Large intestine (tissue), 12 donors: ENCODE data around the gene ACOX3. TPM values are rescaled to one million over a fixed set of nuclear protein-coding genes. Genes with fewer than 3 reads are reported as not detected.
"Not testable (repeated sequence)": the region's sequence is repeated elsewhere in the genome, so short reads cannot be mapped to it uniquely, and the experiment has no call there.

Source experiments
- DNase-seq, 2 donors: peaks; one replicate each; pipeline versions ENCODE4 v3.0.0 to v3.0.0-alpha.2; 2013
- H3K27ac ChIP-seq: one replicate; pipeline ENCODE4 v1.5.1; 2013; ENCODE audit warnings: low read length
- H3K27me3 ChIP-seq: 2 replicates; pipeline ENCODE4 v1.6.1; 2013; ENCODE audit warnings: low read length; ENCODE audit not compliant: control insufficient read depth, insufficient read depth
- H3K36me3 ChIP-seq: 2 replicates; pipeline ENCODE4 v1.6.1; 2013; ENCODE audit warnings: low read length; ENCODE audit not compliant: control insufficient read depth, insufficient read depth
- H3K4me1 ChIP-seq: one replicate; pipeline ENCODE4 v1.6.1; 2013; ENCODE audit warnings: low read length; ENCODE audit not compliant: control insufficient read depth, insufficient read depth
- H3K4me3 ChIP-seq: one replicate; pipeline ENCODE4 v1.5.1; 2013; ENCODE audit warnings: low read length
- H3K9me3 ChIP-seq: one replicate; pipeline ENCODE4 v1.6.1; 2013; ENCODE audit warnings: mild to moderate bottlenecking, low read depth, low read length, moderate library complexity; ENCODE audit not compliant: control insufficient read depth
- WGBS: methylation state at CpG from one replicate; pipeline ENCODE4 v1.1.5; 2013; ENCODE audit warnings: low lambda C conversion rate; ENCODE audit not compliant: insufficient coverage; 5-methylcytosine and 5-hydroxymethylcytosine counted together
- long read RNA-seq, 11 donors: transcript quantifications; one replicate each; lab custom pipeline, GENCODE V29; 2026
- polyA plus RNA-seq: library from polyadenylated mRNA; unstranded; fragments of 120-200 nt; gene quantifications from one replicate; pipeline ENCODE4 v1.2.1, GENCODE V29; 2013

ACOX3 gene
- polyA plus RNA-seq: 19.7 TPM
- long read RNA-seq, donor 1, partial matches to known transcripts: 0 of 1 reads
- long read RNA-seq, donor 1, other reads (novel, unspliced or antisense): 0 of 1 reads
- long read RNA-seq, donor 2, partial matches to known transcripts: 0 of 1 reads
- long read RNA-seq, donor 2, other reads (novel, unspliced or antisense): 0 of 1 reads
- long read RNA-seq, donor 3: 0 reads
- long read RNA-seq, donor 4: 0 reads
- long read RNA-seq, donor 5: 0 reads
- long read RNA-seq, donor 6, partial matches to known transcripts: 0 of 3 reads
- long read RNA-seq, donor 6, other reads (novel, unspliced or antisense): 0 of 3 reads
- long read RNA-seq, donor 7, partial matches to known transcripts: 0 of 1 reads
- long read RNA-seq, donor 7, other reads (novel, unspliced or antisense): 0 of 1 reads
- long read RNA-seq, donor 8, partial matches to known transcripts: 0 of 4 reads
- long read RNA-seq, donor 8, other reads (novel, unspliced or antisense): 0 of 4 reads
- long read RNA-seq, donor 9, partial matches to known transcripts: 0 of 1 reads
- long read RNA-seq, donor 9, other reads (novel, unspliced or antisense): 0 of 1 reads
- long read RNA-seq, donor 10, partial matches to known transcripts: 0 of 2 reads
- long read RNA-seq, donor 10, other reads (novel, unspliced or antisense): 0 of 2 reads
- long read RNA-seq, donor 11, partial matches to known transcripts: 0 of 1 reads
- long read RNA-seq, donor 11, other reads (novel, unspliced or antisense): 0 of 1 reads

GRCh38 chr4:8440492-8441311, at the start of gene ACOX3, which contains the start of gene TRMT44:
ACOX3 (minus strand) TSS chr4:8440723; CDS start chr4:8416521, 24,202 bp downstream.
TRMT44 (plus strand) TSS chr4:8440777; CDS start chr4:8440823, 46 bp downstream.
- peaks cover 30% of the 10 kb centered on the region for H3K4me1 ChIP-seq
- H3K27me3 ChIP-seq: no peaks in the 10 kb centered on the region
- H3K36me3 ChIP-seq: peaks cover 4% of the 10 kb centered on the region
- DNase-seq: peak; percentile 91 to 96
- peak within 1 kb of the TSS; percentile 56 for H3K4me3 ChIP-seq
- peak within 1 kb of the TSS; percentile 87 for H3K27ac ChIP-seq
- H3K9me3 ChIP-seq: no peaks in the 10 kb centered on the region
- no CpG with 5 or more reads among the region's 60 CpGs for WGBS

DNA sequence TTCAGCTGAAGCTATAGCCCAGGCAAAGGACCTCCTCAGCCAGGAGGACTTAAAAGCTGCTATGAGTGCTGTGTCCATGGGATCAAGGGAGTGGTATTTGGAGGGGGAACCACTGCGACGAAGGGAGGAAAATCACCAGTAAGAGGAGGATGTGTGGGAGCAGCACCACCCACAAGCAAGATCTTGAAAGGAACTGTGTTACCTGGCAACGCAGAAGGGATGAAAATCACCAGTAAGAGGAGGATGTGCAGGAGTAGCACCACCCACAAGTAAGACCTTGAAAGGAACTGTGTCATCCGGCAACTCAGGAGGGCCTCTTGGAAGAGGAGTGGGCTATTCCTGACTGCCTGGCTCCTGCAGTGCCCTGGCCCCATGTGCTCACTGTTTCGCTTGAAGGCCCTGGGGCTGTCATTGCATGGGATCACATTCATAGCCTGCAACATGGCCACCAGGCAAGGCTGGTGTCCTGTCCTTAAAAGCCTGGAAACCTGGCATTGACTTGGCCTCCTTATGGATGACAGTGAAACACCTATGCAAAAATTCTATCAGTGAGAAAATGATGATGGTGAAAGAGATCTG, 48.4 kb upstream of the ACOX3 start:
- no peak overlapping the region for H3K4me3 ChIP-seq
- H3K36me3 ChIP-seq: no peaks in the 10 kb centered on the region
- H3K9me3 ChIP-seq: no peaks in the 10 kb centered on the region
- DNase-seq: no peak
- H3K4me1 ChIP-seq: no peaks in the 10 kb centered on the region
- no peaks in the 10 kb centered on the region for H3K27me3 ChIP-seq
- H3K27ac ChIP-seq: no peak overlapping the region
- no CpG with 5 or more reads among the region's 5 CpGs for WGBS

- H3K4me3 ChIP-seq, H3K9me3 ChIP-seq, H3K27me3 ChIP-seq, H3K36me3 ChIP-seq, H3K27ac ChIP-seq, DNase-seq, H3K4me1 ChIP-seq: not testable (repeated sequence)
- 8% methylated on average over 2 of the region's 9 CpGs for WGBS
Measured at GRCh38 chr4:8486643-8487042, 46.1 kb upstream of the ACOX3 start.

GRCh38 chr4:8480221-8480620, 39.7 kb upstream of the ACOX3 start:
- Histone ChIP-seq H3K27ac (no peak overlapping the region), H3K36me3 (peaks cover 24% of the 10 kb centered on the region), H3K4me1 (no peaks in the 10 kb centered on the region), H3K9me3 (no peaks in the 10 kb centered on the region), H3K27me3 (no peaks in the 10 kb centered on the region), H3K4me3 (no peak overlapping the region)
- no CpG with 5 or more reads among the region's 11 CpGs for WGBS
- DNase-seq: no peak

- WGBS: 90% methylated on average over 4 of the region's 24 CpGs
- Histone ChIP-seq H3K4me3 (no peak overlapping the region), H3K9me3 (no peaks in the 10 kb centered on the region), H3K4me1 (no peaks in the 10 kb centered on the region), H3K27me3 (no peaks in the 10 kb centered on the region), H3K36me3 (peaks cover 24% of the 10 kb centered on the region), H3K27ac (no peak overlapping the region)
- DNase-seq: no peak
Measured at GRCh38 chr4:8478801-8479744, 38.5 kb upstream of the ACOX3 start.

DNA sequence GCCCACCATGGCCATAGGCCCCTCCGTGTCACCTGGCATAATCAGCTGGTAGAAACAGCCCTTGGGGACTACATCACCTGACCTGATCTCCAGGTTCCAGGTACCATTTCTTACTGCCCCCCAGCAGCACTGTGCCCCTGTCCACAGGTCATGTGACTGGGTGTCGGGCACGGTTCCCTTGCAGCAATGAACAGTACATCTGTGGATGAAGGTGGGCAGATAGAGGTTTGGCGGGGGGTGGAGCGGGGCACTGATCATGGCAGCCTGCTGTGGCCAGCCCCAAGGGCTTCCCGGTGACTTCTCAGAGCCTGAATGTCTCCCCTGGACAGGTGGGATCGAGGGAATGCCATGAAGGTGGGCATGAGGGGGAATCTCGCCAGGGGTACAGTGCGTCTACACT, 37.8 kb upstream of the ACOX3 start:
- no peak overlapping the region for H3K27ac ChIP-seq
- H3K27me3 ChIP-seq: no peaks in the 10 kb centered on the region
- no peaks in the 10 kb centered on the region for H3K4me1 ChIP-seq
- H3K4me3 ChIP-seq: no peak overlapping the region
- no CpG with 5 or more reads among the region's 9 CpGs for WGBS
- no peak for DNase-seq
- no peaks in the 10 kb centered on the region for H3K9me3 ChIP-seq
- peaks cover 24% of the 10 kb centered on the region for H3K36me3 ChIP-seq

DNA sequence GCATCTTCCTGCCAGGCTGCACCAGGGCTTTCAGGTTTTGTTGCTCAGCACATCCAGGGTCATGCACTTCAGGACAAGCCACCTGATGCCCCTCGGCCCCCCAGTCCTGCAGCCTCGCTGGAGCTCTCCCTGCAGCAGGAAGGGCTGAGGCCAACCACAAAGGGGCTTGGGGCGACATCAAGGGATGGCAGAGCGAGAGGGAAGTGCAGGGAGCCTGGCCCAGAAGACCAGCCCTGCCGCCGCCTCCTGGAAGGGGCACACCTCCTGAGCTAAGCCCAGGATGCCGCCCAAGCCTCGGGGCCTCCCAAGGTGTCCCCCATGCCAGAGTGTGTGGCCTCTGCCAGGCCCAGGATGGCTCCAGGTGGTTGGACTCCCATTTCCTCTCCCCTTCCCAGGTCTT, 37.2 kb upstream of the ACOX3 start:
- no peaks in the 10 kb centered on the region for H3K27me3 ChIP-seq
- H3K9me3 ChIP-seq: no peaks in the 10 kb centered on the region
- peaks cover 24% of the 10 kb centered on the region for H3K36me3 ChIP-seq
- peaks cover 3% of the 10 kb centered on the region for H3K4me1 ChIP-seq
- no peak overlapping the region for H3K4me3 ChIP-seq
- no peak for DNase-seq
- WGBS: no CpG with 5 or more reads among the region's 8 CpGs
- H3K27ac ChIP-seq: no peak overlapping the region

GRCh38 chr4:8477095-8477635, 36.6 kb upstream of the ACOX3 start:
- Histone ChIP-seq H3K27me3 (no peaks in the 10 kb centered on the region), H3K4me3 (no peak overlapping the region), H3K36me3 (peaks cover 24% of the 10 kb centered on the region), H3K9me3 (no peaks in the 10 kb centered on the region), H3K27ac (no peak overlapping the region), H3K4me1 (peaks cover 3% of the 10 kb centered on the region)
- no CpG with 5 or more reads among the region's 16 CpGs for WGBS
- no peak for DNase-seq
